A673 (cell line): ENCODE results near the gene MPRIP. TPM values are rescaled to one million over a fixed set of nuclear protein-coding genes. Genes with fewer than 3 reads are reported as not detected.

Experiments
- BruUV-seq: library from RNA; stranded (reverse); fragments of 400-500 nt; replicated peaks from 2 replicates; lab custom pipeline; 2021; lab: Mats Ljungman, UMichigan
- CTCF ChIA-PET: fragments of 300-600 bp; sonication (Branson Sonifier 250); formaldehyde crosslinking; loops from one replicate; lab custom pipeline; 2022; ENCODE audit warnings: antibody characterized with exemption; lab: Charles Lee
- POLR2A ChIA-PET: fragments of 300-600 bp; sonication (Branson Sonifier 250); formaldehyde crosslinking; loops from one replicate; lab custom pipeline; 2022; ENCODE audit warnings: antibody characterized with exemption; ENCODE audit not compliant: low non-redundant PET; lab: Charles Lee
- DNase-seq: peaks from one replicate; pipeline ENCODE4 v3.0.0-alpha.2; 2015; ENCODE audit warnings: low spot score
- H3K27ac ChIP-seq: fragments of 200-600 bp; sonication (generic); 2 replicates; pipeline ENCODE4 v1.5.1; 2016; ENCODE audit warnings: mixed run types, low read depth, mild to moderate bottlenecking, mixed read lengths, antibody characterized with exemption, low read length; ENCODE audit not compliant: poor library complexity, severe bottlenecking
- H3K27me3 ChIP-seq: fragments of 200-600 bp; sonication (generic); replicated peaks from 2 replicates; pipeline ENCODE4 v1.6.1; 2017; ENCODE audit warnings: mixed run types, low read depth, mild to moderate bottlenecking, mixed read lengths, antibody characterized with exemption, low read length; ENCODE audit not compliant: insufficient read depth, poor library complexity
- H3K36me3 ChIP-seq: fragments of 200-600 bp; sonication (generic); 2 replicates; pipeline ENCODE4 v1.6.1; 2016; ENCODE audit warnings: mixed run types, mild to moderate bottlenecking, mixed read lengths, antibody characterized with exemption, low read length; ENCODE audit not compliant: insufficient read depth, poor library complexity, severe bottlenecking
- H3K4me1 ChIP-seq: fragments of 200-600 bp; sonication (generic); 2 replicates; pipeline ENCODE4 v1.6.1; 2017; ENCODE audit warnings: mixed run types, mild to moderate bottlenecking, mixed read lengths, antibody characterized with exemption, low read length; ENCODE audit not compliant: insufficient read depth, poor library complexity, severe bottlenecking
- H3K4me3 ChIP-seq: fragments of 200-600 bp; sonication (generic); 2 replicates; pipeline ENCODE4 v1.5.1; 2016; ENCODE audit warnings: low read depth, mixed run types, mild to moderate bottlenecking, mixed read lengths, low read length; ENCODE audit not compliant: poor library complexity, severe bottlenecking
- H3K9me3 ChIP-seq: fragments of 200-600 bp; sonication (generic); 2 replicates; pipeline ENCODE4 v1.6.1; 2016; ENCODE audit warnings: mixed run types, low read depth, mild to moderate bottlenecking, mixed read lengths, antibody characterized with exemption, low read length; ENCODE audit not compliant: poor library complexity, severe bottlenecking
- EZH2 ChIP-seq: fragments of 200-600 bp; sonication (generic); IDR thresholded peaks from 2 replicates; pipeline ENCODE4 v1.6.1; 2017; ENCODE audit warnings: borderline replicate concordance, low read depth, mild to moderate bottlenecking, mixed read lengths, antibody characterized with exemption, low read length; ENCODE audit not compliant: poor library complexity, severe bottlenecking
- intact Hi-C: fragments of 100-400 bp; cut with micrococcal nuclease; formaldehyde crosslinking; loops from one replicate; pipeline ENCODE4 v1.10.0; 2022; ENCODE audit not compliant: unreplicated experiment
- total RNA-seq: library from RNA; stranded (reverse); gene quantifications from 2 replicates; pipeline ENCODE4 v1.2.3, GENCODE V29; 2021
- TF ChIP-seq, protein P1 (sequence below): fragments of 300-800, 200-600 bp; sonication (generic); conservative IDR thresholded peaks from 2 replicates; pipeline ENCODE4 v1.5.1; 2017; ENCODE audit warnings: low read depth, mild to moderate bottlenecking, antibody characterized with exemption, low read length, moderate library complexity, mixed read lengths

MPRIP gene
- total RNA-seq, 1 experiment from 2014 or later: 290 TPM

DNA sequence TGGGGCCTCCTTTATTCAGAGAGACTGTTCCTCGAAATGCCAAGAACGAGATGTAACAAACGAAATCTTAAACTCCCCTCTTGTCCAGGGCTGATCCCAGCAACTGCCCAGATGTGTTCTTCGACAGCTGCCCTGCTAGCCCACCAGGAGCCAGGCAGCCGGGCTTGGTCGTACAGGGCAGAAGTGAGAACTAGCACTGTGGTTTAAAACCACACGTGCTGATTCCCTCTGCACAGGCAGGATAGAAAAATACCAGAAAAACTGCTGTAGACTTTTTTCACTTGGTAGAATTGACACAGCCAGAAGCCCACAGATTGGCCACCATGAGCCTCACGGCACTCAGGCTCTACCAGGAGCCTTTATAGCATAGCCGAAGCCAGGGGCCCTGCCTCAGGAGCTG, 130.7 kb downstream of the MPRIP start:
- Histone ChIP-seq H3K27me3 (no peaks in the 10 kb centered on the region), H3K27ac (no peak overlapping the region), H3K4me1 (no peaks in the 10 kb centered on the region), H3K9me3 (no peaks in the 10 kb centered on the region), H3K4me3 (no peak overlapping the region), H3K36me3 (peaks cover 59% of the 10 kb centered on the region)
- DNase-seq: no peak
- intact Hi-C loops: no loop called here
- no peak for TF ChIP-seq EZH2
- TF ChIP-seq, protein P1, sequence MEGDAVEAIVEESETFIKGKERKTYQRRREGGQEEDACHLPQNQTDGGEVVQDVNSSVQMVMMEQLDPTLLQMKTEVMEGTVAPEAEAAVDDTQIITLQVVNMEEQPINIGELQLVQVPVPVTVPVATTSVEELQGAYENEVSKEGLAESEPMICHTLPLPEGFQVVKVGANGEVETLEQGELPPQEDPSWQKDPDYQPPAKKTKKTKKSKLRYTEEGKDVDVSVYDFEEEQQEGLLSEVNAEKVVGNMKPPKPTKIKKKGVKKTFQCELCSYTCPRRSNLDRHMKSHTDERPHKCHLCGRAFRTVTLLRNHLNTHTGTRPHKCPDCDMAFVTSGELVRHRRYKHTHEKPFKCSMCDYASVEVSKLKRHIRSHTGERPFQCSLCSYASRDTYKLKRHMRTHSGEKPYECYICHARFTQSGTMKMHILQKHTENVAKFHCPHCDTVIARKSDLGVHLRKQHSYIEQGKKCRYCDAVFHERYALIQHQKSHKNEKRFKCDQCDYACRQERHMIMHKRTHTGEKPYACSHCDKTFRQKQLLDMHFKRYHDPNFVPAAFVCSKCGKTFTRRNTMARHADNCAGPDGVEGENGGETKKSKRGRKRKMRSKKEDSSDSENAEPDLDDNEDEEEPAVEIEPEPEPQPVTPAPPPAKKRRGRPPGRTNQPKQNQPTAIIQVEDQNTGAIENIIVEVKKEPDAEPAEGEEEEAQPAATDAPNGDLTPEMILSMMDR: no peak
- ChIA-PET POLR2A (no interaction called here), CTCF (no interaction called here)
- no TSS peak for BruUV-seq

DNA sequence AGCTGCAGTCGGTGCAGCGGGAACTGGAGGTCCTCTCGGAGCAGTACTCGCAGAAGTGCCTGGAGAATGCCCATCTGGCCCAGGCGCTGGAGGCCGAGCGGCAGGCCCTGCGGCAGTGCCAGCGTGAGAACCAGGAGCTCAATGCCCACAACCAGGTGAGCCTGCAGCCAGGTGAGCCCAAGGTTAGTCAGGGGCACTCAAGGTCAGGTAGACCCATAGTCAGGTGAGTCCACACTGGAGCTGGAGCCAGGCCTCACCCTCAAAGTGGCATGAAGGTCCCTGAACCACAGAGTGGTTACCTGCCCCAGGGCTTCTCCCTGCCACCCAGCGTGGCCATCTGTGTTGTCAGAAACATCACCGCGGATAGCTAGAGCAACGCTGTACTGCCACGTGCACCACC, 131.7 kb downstream of the MPRIP start:
- no peaks in the 10 kb centered on the region for H3K27me3 ChIP-seq
- ChIA-PET POLR2A (no interaction called here), CTCF (no interaction called here)

DNA sequence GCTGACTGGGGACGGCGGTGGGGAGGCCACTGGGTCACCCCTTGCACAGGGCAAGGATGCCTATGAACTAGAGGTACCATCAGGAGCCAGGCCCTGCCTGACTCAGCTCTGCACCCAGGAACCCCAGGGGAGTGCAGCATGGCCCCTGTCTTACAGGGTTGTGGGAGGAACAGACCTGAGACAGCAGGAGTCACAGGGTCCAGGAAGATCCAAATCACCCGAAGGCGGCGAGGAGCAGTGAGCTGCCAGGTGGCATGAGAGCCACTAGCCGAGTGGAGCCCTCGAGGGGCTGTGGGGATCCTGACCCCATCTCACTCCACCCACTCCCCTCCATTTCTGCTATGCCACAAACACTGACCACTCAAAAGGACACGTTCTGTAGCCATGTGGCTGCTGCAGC, 133.1 kb downstream of the MPRIP start:
- H3K27ac ChIP-seq: no peak overlapping the region
- POLR2A ChIA-PET: no interaction called here
- intact Hi-C loops: no loop called here
- H3K36me3 ChIP-seq: peaks cover 78% of the 10 kb centered on the region
- no peak for TF ChIP-seq EZH2
- TF ChIP-seq, protein P1: no peak
- no peaks in the 10 kb centered on the region for H3K4me1 ChIP-seq
- BruUV-seq: no TSS peak
- no peaks in the 10 kb centered on the region for H3K9me3 ChIP-seq
- DNase-seq: no peak
- CTCF ChIA-PET: no interaction called here
- H3K27me3 ChIP-seq: no peaks in the 10 kb centered on the region
- H3K4me3 ChIP-seq: no peak overlapping the region

More for the DNA sequence above, 131.7 kb downstream of the MPRIP start:
- TF ChIP-seq, protein P1: no peak
- TF ChIP-seq EZH2: no peak
- H3K36me3 ChIP-seq: peaks cover 68% of the 10 kb centered on the region
- no peak overlapping the region for H3K4me3 ChIP-seq
- H3K4me1 ChIP-seq: no peaks in the 10 kb centered on the region
- no peak overlapping the region for H3K27ac ChIP-seq
- intact Hi-C loops: no loop called here
- DNase-seq: no peak
- H3K9me3 ChIP-seq: no peaks in the 10 kb centered on the region
- no TSS peak for BruUV-seq
